Ovary (tissue), 3 donors: ENCODE data around the gene AKAP8L.

Experiments used
- EP300 ChIP-seq: sonication (generic); formaldehyde crosslinking; IDR thresholded peaks from one replicate; pipeline ENCODE4 v1.6.1; 2017; ENCODE audit warnings: antibody characterized with exemption
- POLR2A ChIP-seq: fragments of 450-650 bp; IDR thresholded peaks from one replicate; pipeline ENCODE4 v1.6.1; 2017; ENCODE audit warnings: antibody characterized with exemption, mild to moderate bottlenecking, moderate library complexity
- TF ChIP-seq, protein P1 (sequence below), 3 donors: fragments of 450-650 bp in 2 of 3; fragments of 200-600 bp in 1 of 3; IDR thresholded peaks; one replicate each; pipeline versions ENCODE4 v1.5.1 to v1.8.0; 2016 to 2022; ENCODE audit warnings: antibody characterized with exemption in 3 of 3, mild to moderate bottlenecking in 1 of 3
- donor health status: DM: no; HTN: no; CAD: no.

DNA sequence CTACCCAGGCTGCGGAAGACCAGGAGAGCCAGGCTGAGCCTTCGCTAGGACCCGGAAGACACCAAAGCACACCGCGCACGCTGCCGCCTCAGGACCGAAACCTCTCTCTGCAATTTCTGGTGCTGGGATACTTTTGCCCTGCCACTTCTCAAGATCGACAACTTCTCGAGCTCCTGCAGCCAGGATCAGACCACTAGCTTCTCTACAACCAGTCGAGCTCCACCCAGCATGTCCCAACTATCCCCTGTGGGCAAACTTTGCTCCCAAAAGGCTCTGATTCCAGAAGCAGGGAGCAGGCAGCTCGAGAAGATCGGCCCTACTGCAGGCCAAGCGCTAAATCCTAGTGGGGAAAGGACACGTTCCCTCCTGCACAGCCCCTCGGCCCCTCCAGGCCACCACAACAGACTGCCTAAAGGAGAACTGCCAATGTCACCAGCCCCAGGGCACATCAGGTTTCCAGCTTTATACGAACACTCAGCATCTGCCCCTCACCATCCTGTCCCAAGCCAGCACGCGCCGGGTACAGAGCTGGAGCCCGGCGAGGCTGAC is 40.2 kb downstream of the AKAP8L start:
- TF ChIP-seq, protein P1, sequence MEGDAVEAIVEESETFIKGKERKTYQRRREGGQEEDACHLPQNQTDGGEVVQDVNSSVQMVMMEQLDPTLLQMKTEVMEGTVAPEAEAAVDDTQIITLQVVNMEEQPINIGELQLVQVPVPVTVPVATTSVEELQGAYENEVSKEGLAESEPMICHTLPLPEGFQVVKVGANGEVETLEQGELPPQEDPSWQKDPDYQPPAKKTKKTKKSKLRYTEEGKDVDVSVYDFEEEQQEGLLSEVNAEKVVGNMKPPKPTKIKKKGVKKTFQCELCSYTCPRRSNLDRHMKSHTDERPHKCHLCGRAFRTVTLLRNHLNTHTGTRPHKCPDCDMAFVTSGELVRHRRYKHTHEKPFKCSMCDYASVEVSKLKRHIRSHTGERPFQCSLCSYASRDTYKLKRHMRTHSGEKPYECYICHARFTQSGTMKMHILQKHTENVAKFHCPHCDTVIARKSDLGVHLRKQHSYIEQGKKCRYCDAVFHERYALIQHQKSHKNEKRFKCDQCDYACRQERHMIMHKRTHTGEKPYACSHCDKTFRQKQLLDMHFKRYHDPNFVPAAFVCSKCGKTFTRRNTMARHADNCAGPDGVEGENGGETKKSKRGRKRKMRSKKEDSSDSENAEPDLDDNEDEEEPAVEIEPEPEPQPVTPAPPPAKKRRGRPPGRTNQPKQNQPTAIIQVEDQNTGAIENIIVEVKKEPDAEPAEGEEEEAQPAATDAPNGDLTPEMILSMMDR (IDR thresholded peaks at IDR 0.05) = no peak
- TF ChIP-seq POLR2A (no peak), EP300 (no peak)
